Measurements from ENCODE around the gene MMADHC. TPM values are rescaled to one million over a fixed set of nuclear protein-coding genes. Genes with fewer than 3 reads are reported as not detected.

The MMADHC gene
- total RNA-seq, 2 experiments from 2014 or later: 130 to 132 TPM

GRCh38 chr2:149536649-149537048 lies 50.9 kb downstream of the MMADHC start:
- ChIA-PET POLR2A (interaction anchor here (0.7 kb wide), 1 partner anchor 706 kb away, joined by 3 read pairs; no protein-coding TSS in a partner anchor), CTCF (interaction anchor here (0.8 to 2.2 kb wide), 2 partner anchors 25 to 520 kb away, joined by 3 to 7 read pairs; no protein-coding TSS in a partner anchor)
- intact Hi-C loops (cut with micrococcal nuclease): no loop called here
- TF ChIP-seq CTCF (IDR thresholded peaks at IDR 0.05): no peak
- no peak overlapping the region for H3K4me3 Mint-ChIP-seq
- H3K27me3 Mint-ChIP-seq: no peaks in the 10 kb centered on the region
- H3K27ac Mint-ChIP-seq: no peak overlapping the region
- no peak for DNase-seq
- no peaks in the 10 kb centered on the region for H3K9me3 Mint-ChIP-seq
- no peaks in the 10 kb centered on the region for H3K36me3 Mint-ChIP-seq (ENCODE audit: low read depth)
- peaks cover 11% of the 10 kb centered on the region for H3K4me1 Mint-ChIP-seq (ENCODE audit: low read depth)
- ATAC-seq: no peak

- intact Hi-C loops (cut with micrococcal nuclease): no loop called here
- Mint-ChIP-seq H3K36me3 (ENCODE audit: low read depth) (no peaks in the 10 kb centered on the region), H3K9me3 (no peaks in the 10 kb centered on the region), H3K4me1 (ENCODE audit: low read depth) (peaks cover 11% of the 10 kb centered on the region), H3K27ac (no peak overlapping the region), H3K4me3 (no peak overlapping the region), H3K27me3 (peaks cover 3% of the 10 kb centered on the region)
- DNase-seq: no peak
- no peak for ATAC-seq
- TF ChIP-seq CTCF (IDR thresholded peaks at IDR 0.05): no peak
- POLR2A ChIA-PET: no interaction called here
- CTCF ChIA-PET: no interaction called here
Observed at GRCh38 chr2:149534674-149535073, 52.9 kb downstream of the MMADHC start.

- no peak overlapping the region for H3K27ac Mint-ChIP-seq
- no peak for TF ChIP-seq CTCF (IDR thresholded peaks at IDR 0.05)
- H3K27me3 Mint-ChIP-seq: peaks cover 18% of the 10 kb centered on the region
- intact Hi-C loops (cut with micrococcal nuclease): no loop called here
- ATAC-seq: no peak
- H3K4me1 Mint-ChIP-seq (ENCODE audit: low read depth): no peaks in the 10 kb centered on the region
- H3K4me3 Mint-ChIP-seq: no peak overlapping the region
- POLR2A ChIA-PET: no interaction called here
- no peak for DNase-seq
- H3K9me3 Mint-ChIP-seq: no peaks in the 10 kb centered on the region
- H3K36me3 Mint-ChIP-seq (ENCODE audit: low read depth): no peaks in the 10 kb centered on the region
- CTCF ChIA-PET: no interaction called here
Observed at GRCh38 chr2:149528983-149529382, 58.6 kb downstream of the MMADHC start.

GRCh38 chr2:149527998-149528755 lies 59.4 kb downstream of the MMADHC start:
- DNase-seq: no peak
- TF ChIP-seq CTCF (IDR thresholded peaks at IDR 0.05): no peak
- ATAC-seq: no peak
- ChIA-PET POLR2A (no interaction called here), CTCF (no interaction called here)
- Mint-ChIP-seq H3K9me3 (peaks cover 2% of the 10 kb centered on the region), H3K4me1 (ENCODE audit: low read depth) (no peaks in the 10 kb centered on the region), H3K27me3 (peaks cover 18% of the 10 kb centered on the region), H3K36me3 (ENCODE audit: low read depth) (no peaks in the 10 kb centered on the region), H3K27ac (no peak overlapping the region), H3K4me3 (no peak overlapping the region)
- intact Hi-C loops (cut with micrococcal nuclease): no loop called here

GRCh38 chr2:149526689-149527088 lies 60.9 kb downstream of the MMADHC start:
- Mint-ChIP-seq H3K27me3 (peaks cover 18% of the 10 kb centered on the region), H3K4me1 (ENCODE audit: low read depth) (no peaks in the 10 kb centered on the region), H3K4me3 (no peak overlapping the region), H3K9me3 (peaks cover 2% of the 10 kb centered on the region), H3K36me3 (ENCODE audit: low read depth) (no peaks in the 10 kb centered on the region), H3K27ac (no peak overlapping the region)
- DNase-seq (no peak), ATAC-seq (no peak)
- POLR2A ChIA-PET: no interaction called here
- CTCF ChIA-PET: no interaction called here
- intact Hi-C loops (cut with micrococcal nuclease): no loop called here
- no peak for TF ChIP-seq CTCF (IDR thresholded peaks at IDR 0.05)
